MCF 10A (cell line): ENCODE results near the gene PEX11A. TPM values are rescaled to one million over a fixed set of nuclear protein-coding genes. Genes with fewer than 3 reads are reported as not detected.

ENCODE experiments used
- total RNA-seq: library from RNA; stranded (reverse); gene quantifications from 2 replicates; pipeline ENCODE4 v1.2.3, GENCODE V29; 2022

PEX11A gene
- total RNA-seq, 1 experiment from 2014 or later = 3.4 TPM

Other genes with a start within 250 kb of the PEX11A start
- not detected in 2 replicates for gene RHCG, start 194.2 kb downstream of the PEX11A start, total RNA-seq
- gene TICRR, start 115.3 kb downstream of the PEX11A start, total RNA-seq = 6.6 and 8.5 TPM in 2 replicates
- 2.7 and 3.1 TPM in 2 replicates for gene KIF7, start 35.3 kb downstream of the PEX11A start, total RNA-seq
- gene PLIN1, start 11.4 kb downstream of the PEX11A start, total RNA-seq = 0.09 and 0.17 TPM in 2 replicates
- 0.33 and 0.47 TPM in 2 replicates for gene WDR93, start 57 bp upstream of the PEX11A start, total RNA-seq
- gene MESP1, start 60.5 kb upstream of the PEX11A start, total RNA-seq = 0.58 and 1.6 TPM in 2 replicates
- not detected in 2 replicates for gene MESP2, start 85.6 kb upstream of the PEX11A start, total RNA-seq
- gene ANPEP, start 124.1 kb upstream of the PEX11A start, total RNA-seq = 252 and 294 TPM in 2 replicates
- 38.4 and 39.5 TPM in 2 replicates for gene AP3S2, start 203.2 kb upstream of the PEX11A start, total RNA-seq
- 7.1 and 9.9 TPM in 2 replicates for gene ARPIN, start 222.2 kb upstream of the PEX11A start, total RNA-seq